Lung (tissue), 12 donors: ENCODE measurements around the gene INSRR. TPM values are rescaled to one million over a fixed set of nuclear protein-coding genes. Genes with fewer than 3 reads are reported as not detected.

Experiments
- ATAC-seq: fragments of 200-7000 bp; cut with Tn5 transposase; one replicate; pipeline ENCODE4 v1.9.1; 2020; ENCODE audit warnings: moderate number of reproducible peaks; ENCODE audit not compliant: insufficient read depth, low FRiP score
- DNase-seq, 3 donors: peaks; one replicate each; pipeline ENCODE4 v3.0.0-alpha.2; 2013 to 2017
- H3K27ac ChIP-seq, 2 donors: one replicate each; pipeline ENCODE4 v1.5.1; 2013; ENCODE audit warnings: mild to moderate bottlenecking in 2 of 2, moderate library complexity in 2 of 2, control low read depth in 1 of 2, inconsistent platforms in 1 of 2, low read depth in 1 of 2, low read length in 1 of 2
- H3K27me3 ChIP-seq, 3 donors: one replicate each; pipeline ENCODE4 v1.5.1; 2013; ENCODE audit warnings: low read length in 2 of 3; ENCODE audit not compliant: control insufficient read depth in 3 of 3, insufficient read depth in 3 of 3
- H3K36me3 ChIP-seq, 4 donors: one replicate each; pipeline ENCODE4 v1.5.1; 2013; ENCODE audit warnings: low read length in 4 of 4, mild to moderate bottlenecking in 1 of 4, moderate library complexity in 1 of 4; ENCODE audit not compliant: control insufficient read depth in 4 of 4, insufficient read depth in 4 of 4
- H3K4me1 ChIP-seq, 5 donors: one replicate each; pipeline ENCODE4 v1.5.1; 2013; ENCODE audit warnings: low read length in 5 of 5, mild to moderate bottlenecking in 2 of 5, moderate library complexity in 1 of 5; ENCODE audit not compliant: control insufficient read depth in 5 of 5, insufficient read depth in 5 of 5
- H3K4me3 ChIP-seq: one replicate; pipeline ENCODE4 v1.5.1; 2013; ENCODE audit warnings: mild to moderate bottlenecking, control low read depth, moderate library complexity
- H3K9ac ChIP-seq, 2 donors: one replicate each; pipeline ENCODE4 v1.5.1; 2013; ENCODE audit warnings: low read length in 2 of 2, control low read depth in 1 of 2; ENCODE audit not compliant: insufficient read depth in 1 of 2
- H3K9me3 ChIP-seq, 4 donors: one replicate each; pipeline ENCODE4 v1.5.1; 2013; ENCODE audit warnings: low read length in 3 of 4, mild to moderate bottlenecking in 1 of 4, moderate library complexity in 1 of 4; ENCODE audit not compliant: control insufficient read depth in 4 of 4, insufficient read depth in 3 of 4
- WGBS, 2 donors: extraction: QIAGEN DNeasy Blood & Tissue Kit; methylation state at CpG; one replicate each; pipeline ENCODE4 v1.1.7; 2013; 5-methylcytosine and 5-hydroxymethylcytosine counted together
- polyA plus RNA-seq, 2 donors: library from polyadenylated mRNA; stranded (reverse); fragments of 200-250 nt; gene quantifications; one replicate each; pipeline ENCODE4 v1.2.1, GENCODE V29; 2013
- total RNA-seq, 2 donors: library from RNA; depleted of rRNA in 1 of 2; stranded (reverse); fragments of >200 nt in 1 of 2; gene quantifications; one replicate each; pipeline ENCODE4 v1.2.1, GENCODE V29; 2014 to 2021
- TF ChIP-seq, protein P1 (sequence below): IDR thresholded peaks from 2 replicates; pipeline ENCODE4 v1.5.1; 2012; ENCODE audit warnings: mild to moderate bottlenecking; ENCODE audit errors: control extremely low read depth, extremely low read depth
- donor health status: control.
- donor health status: control.
- donor health status: Bipolar disorder and iron deficiency.
- donor health status: healthy.
- donor health status: DM: yes; HTN: yes; CAD: no.

The INSRR gene
- total and polyA plus RNA-seq, 4 donors = not detected

DNA sequence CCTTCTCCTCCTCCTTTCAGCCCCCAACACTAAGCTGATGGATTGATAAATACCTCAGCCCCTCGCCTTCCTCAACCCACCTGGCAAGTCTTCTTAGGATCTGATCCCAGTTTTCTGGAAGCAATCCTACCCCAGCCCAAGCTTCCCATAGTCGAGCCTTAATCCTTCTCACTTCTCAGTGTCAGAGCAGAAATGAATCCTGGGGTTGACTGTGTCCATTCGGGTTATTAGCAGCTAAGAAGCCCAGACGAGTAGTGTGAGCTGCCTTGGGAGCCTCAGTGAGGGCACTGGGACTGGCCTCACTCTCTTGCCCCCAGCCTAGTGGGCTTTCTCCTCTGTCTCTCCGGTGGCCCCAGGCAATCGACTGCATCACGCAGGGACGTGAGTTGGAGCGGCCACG, 22.2 kb upstream of the INSRR start:
- Histone ChIP-seq H3K4me3 (no peak overlapping the region), H3K27ac (no peak overlapping the region), H3K9me3 (no peaks in the 10 kb centered on the region), H3K4me1 (peaks cover 0 to 19% (median 0%) of the 10 kb centered on the region in 5 donors), H3K36me3 (no peaks in the 10 kb centered on the region), H3K9ac (no peak overlapping the region), H3K27me3 (peaks cover 0 to 13% (median 0%) of the 10 kb centered on the region in 3 donors)
- WGBS, 2 donors = 72 to 73% methylated on average over 10 of the region's 10 CpGs
- TF ChIP-seq, protein P1, sequence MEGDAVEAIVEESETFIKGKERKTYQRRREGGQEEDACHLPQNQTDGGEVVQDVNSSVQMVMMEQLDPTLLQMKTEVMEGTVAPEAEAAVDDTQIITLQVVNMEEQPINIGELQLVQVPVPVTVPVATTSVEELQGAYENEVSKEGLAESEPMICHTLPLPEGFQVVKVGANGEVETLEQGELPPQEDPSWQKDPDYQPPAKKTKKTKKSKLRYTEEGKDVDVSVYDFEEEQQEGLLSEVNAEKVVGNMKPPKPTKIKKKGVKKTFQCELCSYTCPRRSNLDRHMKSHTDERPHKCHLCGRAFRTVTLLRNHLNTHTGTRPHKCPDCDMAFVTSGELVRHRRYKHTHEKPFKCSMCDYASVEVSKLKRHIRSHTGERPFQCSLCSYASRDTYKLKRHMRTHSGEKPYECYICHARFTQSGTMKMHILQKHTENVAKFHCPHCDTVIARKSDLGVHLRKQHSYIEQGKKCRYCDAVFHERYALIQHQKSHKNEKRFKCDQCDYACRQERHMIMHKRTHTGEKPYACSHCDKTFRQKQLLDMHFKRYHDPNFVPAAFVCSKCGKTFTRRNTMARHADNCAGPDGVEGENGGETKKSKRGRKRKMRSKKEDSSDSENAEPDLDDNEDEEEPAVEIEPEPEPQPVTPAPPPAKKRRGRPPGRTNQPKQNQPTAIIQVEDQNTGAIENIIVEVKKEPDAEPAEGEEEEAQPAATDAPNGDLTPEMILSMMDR = no peak
- DNase-seq (no peak), ATAC-seq (no peak)

DNA sequence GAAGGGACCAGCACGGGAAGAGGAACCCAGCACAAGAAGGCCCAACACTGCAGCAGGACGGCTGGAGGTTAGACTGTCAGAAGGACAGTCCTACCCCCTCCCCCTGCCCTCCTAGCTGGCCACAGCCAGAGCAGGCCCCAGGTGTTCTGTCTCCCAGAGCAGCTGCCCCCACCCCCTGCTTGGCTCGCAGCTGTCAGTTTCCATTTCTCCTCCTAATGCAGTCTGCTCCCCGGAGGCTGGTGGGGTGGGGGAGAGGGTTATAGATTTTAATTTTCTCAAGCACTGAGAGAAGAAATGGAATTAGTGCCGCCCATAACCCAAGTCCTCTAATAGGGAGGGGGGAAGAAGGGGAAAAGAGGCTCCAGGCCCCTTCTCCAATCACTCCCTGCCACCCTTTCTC, 21.6 kb upstream of the INSRR start:
- Histone ChIP-seq H3K4me3 (no peak overlapping the region), H3K4me1 (peaks cover 0 to 19% (median 0%) of the 10 kb centered on the region in 5 donors), H3K27ac (no peak overlapping the region), H3K9ac (no peak overlapping the region), H3K36me3 (no peaks in the 10 kb centered on the region), H3K9me3 (no peaks in the 10 kb centered on the region), H3K27me3 (peaks cover 0 to 15% (median 0%) of the 10 kb centered on the region in 3 donors)
- TF ChIP-seq, protein P1 = no peak
- no peak for DNase-seq
- WGBS, 2 donors = 60 to 81% methylated on average over 5 of the region's 5 CpGs
- ATAC-seq = no peak

DNA sequence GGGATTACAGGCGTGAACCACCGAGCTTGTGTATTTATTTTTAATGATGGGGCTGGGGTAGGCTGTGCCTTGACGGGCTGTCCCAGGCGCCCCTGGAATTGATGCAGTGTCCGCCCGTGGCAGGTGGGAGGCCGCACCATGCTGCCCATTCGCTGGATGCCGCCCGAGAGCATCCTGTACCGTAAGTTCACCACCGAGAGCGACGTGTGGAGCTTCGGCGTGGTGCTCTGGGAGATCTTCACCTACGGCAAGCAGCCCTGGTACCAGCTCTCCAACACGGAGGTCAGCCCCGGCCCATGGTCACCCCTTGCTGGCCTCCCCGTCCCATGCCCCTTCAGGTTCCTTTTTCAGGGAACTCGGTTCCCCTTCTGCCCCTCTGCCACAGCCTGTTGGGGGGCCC, 21.0 kb upstream of the INSRR start:
- ATAC-seq (no peak), DNase-seq (no peak)

More for the DNA sequence above, 21.0 kb upstream of the INSRR start:
- Histone ChIP-seq H3K4me3 (no peak overlapping the region), H3K27me3 (peaks cover 0 to 18% (median 0%) of the 10 kb centered on the region in 3 donors), H3K27ac (no peak overlapping the region), H3K36me3 (no peaks in the 10 kb centered on the region), H3K9me3 (no peaks in the 10 kb centered on the region), H3K4me1 (peaks cover 0 to 13% (median 0%) of the 10 kb centered on the region in 5 donors), H3K9ac (no peak overlapping the region)
- 90 to 92% methylated on average over 21 of the region's 21 CpGs for WGBS, 2 donors
- TF ChIP-seq, protein P1 = no peak
